ENCODE results near the gene EBP.
"Not testable (repeated sequence)": the region's sequence is repeated elsewhere in the genome, so short reads cannot be mapped to it uniquely, and the experiment has no call there.

Gene EBP

DNA sequence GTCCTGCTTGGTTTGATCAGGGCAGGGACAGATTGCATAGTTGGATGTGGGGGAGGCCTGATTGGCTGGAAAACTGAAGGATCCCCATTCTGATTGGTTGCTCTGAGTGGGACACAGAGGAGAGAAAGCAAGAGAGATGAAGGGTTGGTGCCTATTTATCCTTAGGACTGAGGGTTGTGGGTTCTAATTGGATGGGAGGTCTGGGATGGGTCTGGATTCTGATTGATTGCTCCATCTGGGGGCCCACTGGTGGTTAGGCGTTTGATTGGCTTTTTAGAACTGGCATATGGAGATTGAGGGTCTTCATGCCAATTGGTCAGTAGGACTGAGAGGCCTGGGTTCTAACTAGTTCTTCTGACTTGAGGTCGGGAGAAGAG lies 644 bp upstream of the EBP start:
- no peak for DNase-seq (ENCODE audit: extremely low read depth in 1 of 2, low read depth in 1 of 2)

DNA sequence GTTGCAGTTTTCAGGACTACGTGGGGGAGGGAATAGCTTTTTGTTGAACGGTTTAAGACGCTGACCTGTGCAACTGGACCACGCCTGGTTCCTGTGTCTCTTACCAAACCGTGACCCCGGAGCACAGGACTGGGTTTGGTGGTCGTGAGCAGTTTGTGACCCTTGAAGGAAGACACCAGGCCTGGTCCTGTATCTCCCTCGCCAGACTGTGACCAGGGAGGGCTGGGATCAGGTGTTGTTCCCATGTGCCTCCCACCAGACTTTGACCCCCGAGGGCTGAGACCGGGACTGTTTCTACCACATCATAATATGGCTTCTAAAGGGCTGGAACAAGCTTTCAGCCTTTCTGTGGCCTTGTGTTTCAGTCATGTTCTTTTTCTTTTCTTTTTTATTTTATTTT lies 683 bp downstream of the EBP start:
- no peak for DNase-seq (ENCODE audit: extremely low read depth in 1 of 2, low read depth in 1 of 2)

DNA sequence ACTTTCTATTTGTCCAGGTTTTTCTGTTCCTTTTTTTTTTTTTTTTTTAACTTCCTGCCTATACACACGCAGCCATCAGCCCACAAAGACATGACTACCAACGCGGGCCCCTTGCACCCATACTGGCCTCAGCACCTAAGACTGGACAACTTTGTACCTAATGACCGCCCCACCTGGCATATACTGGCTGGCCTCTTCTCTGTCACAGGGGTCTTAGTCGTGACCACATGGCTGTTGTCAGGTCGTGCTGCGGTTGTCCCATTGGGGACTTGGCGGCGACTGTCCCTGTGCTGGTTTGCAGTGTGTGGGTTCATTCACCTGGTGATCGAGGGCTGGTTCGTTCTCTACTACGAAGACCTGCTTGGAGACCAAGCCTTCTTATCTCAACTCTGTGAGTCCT lies 2.1 kb downstream of the EBP start:
- DNase-seq (ENCODE audit: extremely low read depth in 1 of 2, low read depth in 1 of 2), result no peak

DNA sequence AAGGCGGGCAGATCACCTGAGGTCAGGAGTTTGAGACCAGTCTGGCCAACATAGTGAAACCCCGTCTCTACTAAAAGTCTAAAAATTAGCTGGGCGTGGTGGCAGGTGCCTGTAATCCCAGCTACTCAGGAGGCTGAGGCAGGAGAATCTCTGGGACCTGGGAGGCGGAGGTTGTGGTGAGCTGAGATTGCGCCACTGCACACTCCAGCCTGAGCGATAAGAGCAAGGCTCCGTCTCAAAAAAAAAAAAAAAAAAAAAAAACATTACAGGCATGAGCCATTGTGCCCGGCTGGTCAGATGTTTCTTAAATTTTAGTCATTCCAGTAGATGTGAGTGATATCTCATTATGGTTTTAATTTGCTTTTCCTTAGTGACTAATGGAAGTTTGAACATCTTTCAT lies 4.2 kb downstream of the EBP start:
- not testable (repeated sequence) for DNase-seq (ENCODE audit: extremely low read depth in 1 of 2, low read depth in 1 of 2)

DNA sequence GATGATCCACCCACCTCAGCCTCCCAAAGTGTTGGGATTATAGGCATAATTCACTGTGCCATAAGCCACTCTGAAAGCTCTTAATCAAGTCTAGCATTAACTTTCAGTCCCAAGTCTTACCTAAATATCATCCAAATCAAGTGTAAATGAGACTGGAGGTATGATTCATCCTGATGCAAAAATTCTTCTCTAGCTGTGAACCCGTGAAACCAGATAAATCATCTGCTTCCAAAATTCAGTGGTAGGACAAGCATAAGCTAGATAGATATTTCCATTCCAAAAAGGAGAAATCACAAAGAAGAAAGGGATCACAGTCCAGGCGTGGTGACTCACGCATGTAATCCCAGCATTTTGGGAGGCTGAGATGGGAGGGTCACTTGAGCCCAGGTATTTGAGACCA lies 9.1 kb downstream of the EBP start:
- DNase-seq (ENCODE audit: extremely low read depth in 1 of 2, low read depth in 1 of 2), result no peak

DNA sequence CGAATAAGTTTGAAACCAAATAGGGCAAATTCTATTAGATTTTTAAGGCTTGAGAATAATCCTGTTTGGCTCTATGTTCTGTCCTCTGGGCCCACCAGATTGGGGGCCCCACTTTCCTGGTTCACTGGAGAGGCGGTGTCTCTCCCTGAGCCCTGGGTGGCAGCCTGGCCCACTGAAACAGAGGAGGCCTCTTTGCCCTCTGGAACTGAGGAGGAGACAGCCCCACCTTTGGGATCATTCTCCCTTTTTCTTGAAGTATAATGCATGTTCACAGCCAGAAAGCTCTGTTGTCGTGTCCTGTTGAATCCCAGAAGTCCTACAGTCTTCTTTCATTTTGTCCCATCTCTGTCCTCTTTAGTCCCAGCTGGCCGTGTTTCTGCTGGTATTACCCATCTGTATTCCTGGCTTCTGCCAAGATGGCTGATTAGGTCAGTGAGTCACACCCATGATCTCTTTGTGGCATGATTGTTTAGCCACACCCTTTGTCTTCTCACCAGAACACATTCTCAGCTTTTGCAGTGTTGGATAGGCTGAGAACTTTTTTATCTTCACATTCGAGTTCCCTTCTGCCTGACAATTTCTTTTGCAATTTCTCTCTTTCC lies 9.9 kb downstream of the EBP start:
- DNase-seq (ENCODE audit: extremely low read depth in 1 of 2, low read depth in 1 of 2), result no peak

DNA sequence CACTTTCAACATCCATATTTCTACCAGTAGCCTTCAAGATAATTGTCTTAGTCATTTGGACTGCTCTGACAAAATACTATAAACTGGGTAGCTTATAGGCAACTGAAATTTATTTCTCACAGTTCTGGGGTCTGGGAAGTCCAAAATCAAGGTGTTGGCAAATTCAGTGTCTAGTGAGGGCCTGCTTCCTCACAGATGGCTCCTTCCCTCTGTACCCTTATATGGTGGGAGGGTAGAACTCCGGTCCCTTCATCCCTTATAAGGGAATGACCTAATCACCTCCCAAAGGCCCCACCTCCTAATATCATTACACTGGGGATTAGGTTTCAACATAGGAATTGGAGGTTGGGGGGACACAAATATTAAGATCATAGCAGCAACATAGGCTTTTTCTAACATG lies 10.6 kb downstream of the EBP start:
- no peak for DNase-seq (ENCODE audit: extremely low read depth in 1 of 2, low read depth in 1 of 2)

DNA sequence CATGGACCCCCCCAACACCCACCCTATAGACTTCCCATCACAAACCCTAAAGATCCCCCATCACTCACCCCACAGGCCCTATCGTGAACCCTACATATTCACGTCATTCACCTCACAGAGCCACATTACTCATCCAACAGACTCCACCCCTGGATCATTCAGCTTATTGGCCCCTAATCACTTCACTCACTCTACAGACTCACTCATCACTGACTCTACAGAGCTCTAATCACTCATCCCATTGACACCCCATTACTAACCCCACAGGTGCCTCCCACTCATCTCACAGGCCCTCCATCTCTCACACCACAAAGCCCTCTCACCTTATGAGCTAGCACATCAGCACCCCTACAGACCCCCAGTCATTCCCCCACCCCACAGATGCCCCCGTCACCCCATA lies 11.6 kb downstream of the EBP start:
- no peak for DNase-seq (ENCODE audit: extremely low read depth in 1 of 2, low read depth in 1 of 2)

DNA sequence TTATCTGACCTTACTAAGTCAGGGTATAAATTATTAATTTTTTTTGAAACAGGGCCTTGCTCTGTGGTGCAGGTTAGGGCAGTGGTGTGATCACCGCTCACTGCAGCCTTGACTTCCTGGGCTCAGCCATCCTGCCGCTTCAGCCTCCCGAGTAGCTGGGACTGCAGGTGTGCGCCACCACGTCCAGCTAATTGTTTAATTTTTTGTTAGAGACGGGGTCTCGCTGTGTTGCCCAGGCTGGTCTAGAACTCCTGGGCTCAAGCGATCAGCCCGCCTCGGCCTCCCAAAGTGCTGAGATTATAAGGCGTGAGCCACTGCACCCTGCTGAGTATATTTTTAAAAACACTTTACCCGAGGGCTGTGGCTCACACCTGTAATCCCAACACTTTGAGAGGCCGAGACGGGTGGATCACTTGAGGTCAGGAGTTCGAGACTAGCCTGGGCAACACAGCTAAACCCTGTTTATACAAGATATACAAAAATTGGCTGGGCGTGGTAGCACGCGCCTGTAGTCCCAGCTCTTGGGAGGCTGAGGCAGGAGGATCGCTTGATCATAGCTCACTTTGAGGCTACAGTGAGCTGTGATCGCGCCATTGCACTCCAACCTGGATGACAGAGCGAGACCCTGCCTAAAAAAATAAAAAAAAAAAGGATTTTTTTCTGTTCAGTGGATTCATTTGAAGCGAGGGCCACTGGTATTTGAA lies 17.2 kb downstream of the EBP start:
- DNase-seq (ENCODE audit: extremely low read depth in 1 of 2, low read depth in 1 of 2), result no peak

DNA sequence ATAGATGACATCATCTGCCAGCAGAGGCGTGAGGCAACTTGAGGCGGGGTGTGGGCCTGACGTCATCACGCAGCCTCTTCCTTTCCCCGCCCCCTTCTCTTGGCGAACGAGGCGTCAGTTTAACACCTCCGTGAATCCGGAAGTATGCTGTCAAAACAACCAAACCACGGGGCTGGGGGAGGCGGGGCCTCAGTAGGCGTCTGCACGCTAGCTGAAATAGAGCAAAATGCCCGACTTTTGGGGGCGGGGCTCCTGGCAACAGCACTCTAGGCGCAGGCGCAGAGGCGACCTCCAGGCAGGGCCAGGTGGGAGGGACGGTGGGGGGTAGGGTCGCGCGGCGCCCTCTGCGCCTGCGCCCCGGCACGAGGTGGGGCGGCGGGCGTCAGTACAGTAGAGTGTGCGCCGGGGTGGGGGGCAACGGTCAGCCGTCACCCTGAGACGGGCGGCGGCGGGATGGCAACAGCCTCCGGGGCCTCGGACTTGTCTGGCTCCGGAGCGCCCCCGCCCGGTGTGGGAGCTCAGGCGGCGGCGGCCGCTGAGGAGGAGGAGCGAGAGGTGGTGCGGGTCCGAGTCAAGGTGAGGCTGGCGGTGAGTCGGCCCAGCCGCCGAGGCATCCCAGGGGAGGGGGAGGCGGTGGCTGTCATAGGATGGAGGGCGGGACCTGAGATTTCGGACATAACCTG lies 17.9 kb downstream of the EBP start, which contains the start of gene TBC1D25:
Gene TBC1D25, plus strand, starts transcription at position 370 of the 683 bp plus-strand sequence. Its CDS starts 84 bp downstream, at position 454.
- peak; percentile 89 to 96 for DNase-seq (ENCODE audit: extremely low read depth in 1 of 2, low read depth in 1 of 2)

DNA sequence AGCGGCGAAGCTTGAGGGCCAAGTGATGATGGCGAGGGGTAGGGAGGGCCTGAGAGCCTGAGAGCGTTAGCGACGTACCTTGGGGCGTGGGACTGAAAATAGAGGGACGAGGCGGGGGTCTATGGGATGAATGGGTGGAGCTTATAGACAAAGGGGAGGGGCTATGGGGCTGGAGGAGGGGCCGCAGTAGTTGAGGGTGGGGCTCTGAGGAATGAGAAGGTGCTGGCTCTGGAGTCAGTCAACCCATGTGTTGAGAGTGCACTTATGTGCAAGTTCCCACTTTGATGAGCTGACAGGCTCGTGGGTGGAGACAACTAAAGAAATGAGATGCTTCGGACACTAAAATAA lies 18.4 kb downstream of the EBP start:
- DNase-seq (ENCODE audit: extremely low read depth in 1 of 2, low read depth in 1 of 2), result no peak

DNA sequence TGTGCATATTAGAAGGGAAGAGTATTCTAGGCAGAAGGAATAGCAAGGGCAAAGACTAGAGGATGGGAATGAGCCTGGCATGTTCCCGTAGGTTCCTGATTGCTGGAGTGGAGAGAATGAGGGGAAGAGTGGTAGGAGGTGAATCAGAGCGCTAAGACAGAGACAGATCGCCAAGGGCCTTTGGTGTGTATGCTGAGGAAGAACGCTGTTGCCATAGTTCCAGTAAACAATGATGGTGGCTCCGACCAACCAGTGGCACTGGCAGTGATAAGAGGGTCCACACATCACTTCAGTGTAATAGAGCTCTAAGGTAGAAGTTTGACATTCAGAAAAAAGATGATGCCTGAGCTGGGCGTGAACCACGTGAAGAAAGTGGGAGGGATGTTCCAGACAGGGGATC lies 18.9 kb downstream of the EBP start:
- no peak for DNase-seq (ENCODE audit: extremely low read depth in 1 of 2, low read depth in 1 of 2)

DNA sequence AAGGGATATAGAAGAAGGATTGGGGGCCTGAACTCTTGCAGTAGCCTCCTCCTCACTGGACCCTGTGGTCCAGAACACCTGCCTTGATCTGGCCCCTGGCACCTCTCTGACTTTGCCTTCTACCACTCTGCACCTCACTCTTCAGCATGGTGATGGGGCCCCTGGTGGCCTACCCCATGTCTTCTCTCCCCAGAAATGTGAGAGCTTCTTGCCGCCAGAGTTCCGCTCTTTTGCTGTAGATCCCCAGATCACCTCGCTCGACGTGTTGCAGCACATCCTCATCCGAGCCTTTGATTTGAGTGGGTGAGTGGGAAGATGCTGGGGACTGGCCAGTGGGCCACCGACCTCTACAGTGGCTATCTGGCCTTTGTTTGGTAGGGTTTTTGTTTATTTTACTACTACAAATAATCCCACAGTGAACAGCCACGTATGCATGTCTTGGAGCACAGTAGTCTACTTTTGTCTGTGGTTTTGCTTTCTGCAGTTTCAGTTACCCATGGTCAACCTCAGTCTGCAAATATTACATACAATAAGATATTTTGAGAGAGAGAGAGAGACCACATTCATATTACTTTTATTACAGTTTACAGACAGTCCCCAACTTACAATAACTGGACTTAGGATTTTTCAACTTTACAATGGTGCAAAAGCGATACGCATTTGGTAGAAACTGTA lies 19.7 kb downstream of the EBP start:
- no peak for DNase-seq (ENCODE audit: extremely low read depth in 1 of 2, low read depth in 1 of 2)

DNA sequence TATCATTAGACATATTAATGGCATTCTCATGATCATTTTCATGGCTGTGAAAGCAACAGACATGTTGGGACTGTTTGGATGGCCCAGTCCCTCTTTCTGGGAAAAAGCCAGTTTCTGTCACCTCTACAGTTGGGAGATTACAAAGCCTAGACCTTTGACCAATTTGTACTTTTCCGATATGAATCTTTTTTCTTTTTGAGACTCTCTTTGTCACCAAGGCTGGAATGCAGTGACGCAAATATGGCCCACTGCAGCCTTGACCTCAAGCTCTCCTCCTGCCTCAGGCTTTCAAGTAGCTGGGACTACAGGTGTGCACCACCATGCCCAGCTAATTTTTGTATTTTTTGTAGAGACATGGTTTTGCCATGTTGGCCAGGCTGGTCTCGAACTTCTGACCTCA lies 27.3 kb downstream of the EBP start:
- DNase-seq (ENCODE audit: extremely low read depth in 1 of 2, low read depth in 1 of 2), result no peak

DNA sequence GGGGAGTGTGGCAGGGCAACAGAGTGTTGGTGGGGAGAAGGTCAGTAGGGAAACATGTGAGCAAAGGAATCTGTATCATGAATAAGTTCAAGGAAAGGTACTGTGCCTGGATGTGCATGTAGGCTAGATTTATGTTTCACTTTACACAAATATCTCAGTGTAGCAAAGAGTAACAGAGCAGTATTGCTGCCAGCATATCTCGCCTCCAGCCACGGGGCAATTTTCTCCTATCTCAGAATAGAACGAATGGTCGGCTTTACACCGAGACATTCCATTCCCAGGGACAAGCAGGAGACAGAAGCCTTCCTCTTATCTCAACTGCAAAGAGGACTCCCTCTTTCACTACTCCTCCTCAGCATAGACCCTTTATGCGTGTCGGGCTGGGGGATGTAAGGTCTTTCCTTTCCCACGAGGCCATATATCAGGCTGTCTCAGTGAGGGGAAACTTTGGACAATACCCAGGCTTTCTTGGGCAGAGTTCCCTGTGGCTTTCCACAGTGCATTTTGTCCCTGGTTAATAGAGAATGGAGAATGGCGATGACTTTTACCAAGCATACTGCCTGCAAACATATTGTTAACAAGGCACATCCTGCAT lies 34.2 kb downstream of the EBP start:
- not testable (repeated sequence) for DNase-seq (ENCODE audit: extremely low read depth in 1 of 2, low read depth in 1 of 2)

DNA sequence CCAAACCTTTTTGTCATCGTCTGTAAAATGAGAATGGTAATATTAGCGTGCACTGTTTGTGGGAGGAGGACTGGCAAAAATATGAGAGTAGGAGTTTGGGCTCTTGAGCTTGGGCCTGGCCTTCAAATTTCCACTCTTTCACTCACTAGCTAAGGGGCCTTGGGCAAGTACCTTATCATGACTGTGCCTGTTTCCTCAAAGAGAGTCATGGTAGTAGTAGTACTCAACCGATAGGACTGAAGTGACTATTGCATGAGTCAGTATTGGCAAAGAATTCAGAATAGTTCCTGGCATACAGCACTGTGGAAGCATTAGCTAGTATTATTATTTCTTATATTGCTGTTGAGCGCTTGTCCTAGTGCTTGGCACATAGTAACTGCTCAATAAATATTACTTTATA lies 36.7 kb downstream of the EBP start:
- no peak for DNase-seq (ENCODE audit: extremely low read depth in 1 of 2, low read depth in 1 of 2)

DNA sequence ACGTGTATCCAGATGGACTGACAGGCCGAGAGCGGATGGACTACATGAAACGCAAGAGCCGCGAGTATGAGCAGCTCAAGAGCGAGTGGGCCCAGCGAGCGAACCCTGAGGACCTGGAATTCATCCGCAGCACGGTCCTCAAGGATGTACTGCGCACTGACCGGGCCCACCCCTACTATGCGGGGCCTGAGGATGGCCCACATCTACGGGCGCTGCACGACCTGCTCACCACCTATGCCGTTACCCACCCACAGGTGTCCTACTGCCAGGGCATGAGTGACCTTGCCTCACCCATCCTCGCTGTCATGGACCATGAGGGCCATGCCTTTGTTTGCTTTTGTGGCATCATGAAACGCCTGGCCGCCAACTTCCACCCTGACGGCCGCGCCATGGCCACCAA lies 38.0 kb downstream of the EBP start:
- no peak for DNase-seq (ENCODE audit: extremely low read depth in 1 of 2, low read depth in 1 of 2)

DNA sequence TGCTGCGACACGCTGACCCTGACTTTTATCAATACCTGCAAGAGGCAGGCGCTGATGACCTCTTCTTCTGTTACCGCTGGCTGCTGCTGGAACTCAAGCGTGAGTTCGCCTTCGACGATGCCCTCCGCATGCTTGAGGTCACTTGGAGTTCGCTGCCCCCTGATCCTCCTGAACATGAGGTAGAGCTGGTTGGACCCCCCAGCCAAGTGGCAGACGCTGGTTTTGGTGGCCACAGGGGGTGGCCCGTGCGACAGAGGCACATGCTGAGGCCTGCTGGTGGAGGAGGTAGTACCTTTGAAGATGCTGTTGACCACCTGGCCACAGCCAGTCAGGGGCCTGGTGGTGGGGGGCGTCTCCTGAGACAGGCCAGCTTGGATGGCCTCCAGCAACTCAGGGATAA lies 38.4 kb downstream of the EBP start:
- DNase-seq (ENCODE audit: extremely low read depth in 1 of 2, low read depth in 1 of 2), result no peak

DNA sequence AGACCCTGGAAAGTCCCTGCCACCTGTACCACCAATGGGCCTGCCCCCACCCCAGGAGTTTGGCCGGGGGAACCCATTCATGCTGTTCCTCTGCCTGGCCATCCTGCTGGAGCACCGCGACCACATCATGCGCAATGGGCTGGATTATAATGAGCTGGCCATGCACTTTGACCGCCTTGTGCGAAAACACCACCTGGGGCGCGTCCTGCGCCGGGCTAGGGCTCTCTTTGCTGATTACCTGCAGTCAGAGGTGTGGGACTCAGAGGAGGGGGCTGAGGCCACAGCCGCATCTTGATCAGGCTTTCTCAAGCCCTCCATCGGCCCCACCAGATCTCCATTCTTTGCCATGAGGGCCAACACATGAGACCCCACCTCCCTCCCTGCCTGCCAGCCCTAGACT lies 39.1 kb downstream of the EBP start:
- DNase-seq (ENCODE audit: extremely low read depth in 1 of 2, low read depth in 1 of 2), result no peak

DNA sequence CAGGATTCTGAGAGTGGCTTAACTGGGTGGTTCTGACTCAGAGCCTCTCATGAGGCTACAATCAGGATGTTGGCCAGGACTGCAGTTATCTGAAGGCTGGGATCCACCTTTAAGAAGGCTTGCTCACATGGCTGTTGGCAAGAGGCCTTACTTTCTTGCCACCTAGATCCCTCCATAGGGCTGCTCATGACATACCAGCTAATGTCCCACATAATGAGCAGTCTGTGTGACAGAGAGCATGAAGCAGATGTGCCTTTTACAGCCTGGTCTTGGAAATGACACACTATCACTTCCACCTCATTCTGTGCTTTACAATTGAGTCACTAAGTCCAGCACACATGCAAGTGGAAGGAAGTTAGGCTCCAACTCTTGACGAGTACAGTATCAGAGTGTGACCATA lies 48.4 kb downstream of the EBP start:
- DNase-seq (ENCODE audit: extremely low read depth in 1 of 2, low read depth in 1 of 2), result no peak

DNA sequence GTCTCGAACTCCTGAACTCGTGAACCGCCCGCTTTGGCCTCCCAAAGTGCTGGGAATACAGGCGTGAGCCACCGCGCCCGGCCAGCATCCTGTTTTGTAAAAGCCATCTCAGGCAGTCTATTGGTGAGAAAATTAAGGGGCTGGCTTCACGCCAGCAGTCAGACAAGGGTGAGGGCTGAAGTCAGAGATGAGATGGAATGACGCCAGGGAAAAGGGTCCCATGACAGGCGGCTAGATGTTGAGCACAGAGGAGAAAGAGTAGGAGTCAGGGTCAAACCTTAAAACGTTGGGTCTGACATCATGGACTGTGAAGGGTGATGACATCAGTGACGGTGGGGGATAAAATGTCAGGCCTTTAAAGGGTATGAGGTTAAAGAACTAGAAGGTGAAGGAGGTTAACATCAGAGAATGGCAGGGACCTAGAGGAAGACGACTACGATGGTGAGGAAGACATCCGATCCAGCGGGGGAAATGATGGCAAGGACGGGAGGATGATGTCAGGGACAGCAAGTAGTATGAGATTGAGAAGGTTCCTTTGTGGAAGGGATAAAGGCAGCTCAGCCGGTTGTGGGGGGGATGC lies 52.2 kb downstream of the EBP start:
- DNase-seq (ENCODE audit: extremely low read depth in 1 of 2, low read depth in 1 of 2), result no peak
